ENCODE results near the gene PHF20.
A peak's percentile ranks its signal among the peaks of the same experiment; 100 is the strongest.
"Not testable (repeated sequence)": the region's sequence is repeated elsewhere in the genome, so short reads cannot be mapped to it uniquely, and the experiment has no call there.

The PHF20 gene

DNA sequence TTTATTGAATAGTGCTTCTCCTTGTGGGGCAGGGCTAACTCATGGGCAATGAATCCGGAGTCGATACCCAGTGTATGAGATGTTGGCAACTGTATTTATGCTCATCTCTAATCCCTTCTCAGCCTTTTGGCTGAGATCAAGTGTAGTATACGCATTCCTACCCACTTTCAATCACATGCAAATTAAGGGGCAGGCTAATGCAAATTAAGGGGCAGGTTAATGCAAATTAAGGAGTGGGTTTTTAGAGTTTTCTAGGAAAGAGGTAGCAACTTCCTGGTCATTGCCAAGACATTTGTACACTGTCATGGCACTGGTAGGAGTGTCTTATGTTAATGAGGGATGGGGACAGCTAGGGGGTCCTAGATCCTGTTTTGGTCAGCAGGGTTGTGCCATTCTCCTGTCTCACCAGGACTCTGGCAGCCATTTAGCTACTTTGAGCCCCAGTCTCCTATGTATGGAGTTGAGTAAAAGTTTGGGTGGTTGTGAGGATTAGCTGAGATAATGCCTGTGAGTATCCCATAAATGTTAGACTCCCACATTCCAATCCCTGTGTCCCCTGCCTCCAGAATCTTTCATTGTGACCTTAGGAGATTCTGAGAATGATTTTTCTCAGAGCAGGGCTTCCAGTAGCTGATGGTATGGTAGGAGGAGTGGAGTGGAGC lies 196.3 kb downstream of the PHF20 start, which contains the start of gene CNBD2:
Gene CNBD2 (plus strand): TSS at position 612 of the 662 bp plus-strand sequence. CDS start 173 bp downstream, outside the sequence.
- DNase-seq (ENCODE audit: extremely low read depth in 1 of 2, low read depth in 1 of 2), result no peak

DNA sequence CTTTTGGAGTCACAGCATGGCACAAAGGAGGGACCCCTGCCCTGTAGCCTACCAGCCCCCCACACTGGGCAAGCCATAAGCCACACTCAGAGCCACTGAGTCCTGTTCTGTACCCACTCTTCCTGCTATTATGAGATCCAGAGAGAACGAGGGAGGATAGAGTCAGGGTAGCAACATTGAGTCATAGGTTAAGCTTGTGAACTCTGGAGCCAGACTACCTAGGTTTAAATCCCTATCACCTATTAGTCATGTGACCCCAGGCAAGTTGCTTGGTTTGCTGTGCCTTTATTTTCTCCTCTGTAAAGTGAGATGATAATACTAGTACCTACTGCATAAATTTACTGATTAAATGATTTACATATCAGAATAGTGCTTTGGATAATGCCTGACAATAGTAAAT lies 197.1 kb downstream of the PHF20 start:
- no peak for DNase-seq (ENCODE audit: extremely low read depth in 1 of 2, low read depth in 1 of 2)

DNA sequence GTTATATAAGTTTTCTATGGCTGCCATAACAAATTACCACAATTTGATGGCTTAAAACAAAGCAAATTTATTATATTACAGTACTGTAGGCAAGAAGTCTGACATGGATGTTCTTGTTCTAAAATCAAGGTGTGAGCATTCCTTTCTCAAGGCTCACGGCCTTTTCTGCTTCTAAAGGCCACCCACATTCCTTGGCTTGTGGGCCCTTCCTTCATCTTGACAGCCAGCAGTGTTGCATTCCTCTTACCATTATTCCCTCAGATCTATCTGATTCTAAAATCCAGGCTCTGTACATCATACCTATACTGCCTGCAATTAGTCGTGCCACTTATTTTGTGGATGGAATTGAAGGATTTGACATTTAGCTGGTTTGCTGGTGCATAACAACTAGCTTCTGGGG lies 200.2 kb downstream of the PHF20 start:
- DNase-seq (ENCODE audit: extremely low read depth in 1 of 2, low read depth in 1 of 2), result no peak

DNA sequence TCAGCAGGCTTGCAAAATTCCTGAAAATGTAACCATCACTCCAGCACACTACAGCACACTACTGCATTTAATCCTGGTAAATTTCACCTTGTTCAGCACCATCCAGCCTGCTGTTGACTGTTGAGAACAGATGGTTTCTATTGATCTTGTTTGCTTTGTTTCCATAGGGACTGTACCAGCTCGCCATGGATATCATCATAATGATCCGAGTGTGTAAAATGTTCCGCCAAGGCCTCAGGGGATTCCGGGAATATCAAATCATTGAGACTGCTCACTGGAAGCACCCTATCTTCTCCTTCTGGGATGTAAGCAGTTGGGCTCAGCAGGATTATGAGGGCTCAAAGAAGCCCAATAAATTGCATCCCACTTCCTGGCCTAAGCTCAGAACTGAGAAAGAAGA lies 200.6 kb downstream of the PHF20 start:
- no peak for DNase-seq (ENCODE audit: extremely low read depth in 1 of 2, low read depth in 1 of 2)

DNA sequence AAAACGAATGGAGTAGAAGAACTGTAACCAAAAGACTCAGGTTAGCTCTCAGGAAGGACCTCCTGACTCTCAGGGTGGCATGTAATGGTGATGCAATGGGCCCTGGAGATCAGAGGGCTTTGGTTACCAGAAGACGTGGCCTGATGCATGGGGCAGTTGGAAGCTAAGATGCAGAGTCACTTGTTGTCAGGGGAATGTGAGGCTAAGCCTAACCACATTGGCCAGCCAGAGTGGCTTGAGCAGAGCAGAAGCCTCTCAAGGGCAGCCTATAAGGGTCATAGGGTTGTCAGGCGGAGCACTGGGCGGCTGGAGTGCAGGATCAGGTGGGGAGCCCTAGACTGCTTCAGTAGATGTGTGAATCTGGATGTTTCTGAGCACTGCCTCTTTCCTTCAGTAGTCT lies 202.4 kb downstream of the PHF20 start:
- DNase-seq (ENCODE audit: extremely low read depth in 1 of 2, low read depth in 1 of 2), result no peak

DNA sequence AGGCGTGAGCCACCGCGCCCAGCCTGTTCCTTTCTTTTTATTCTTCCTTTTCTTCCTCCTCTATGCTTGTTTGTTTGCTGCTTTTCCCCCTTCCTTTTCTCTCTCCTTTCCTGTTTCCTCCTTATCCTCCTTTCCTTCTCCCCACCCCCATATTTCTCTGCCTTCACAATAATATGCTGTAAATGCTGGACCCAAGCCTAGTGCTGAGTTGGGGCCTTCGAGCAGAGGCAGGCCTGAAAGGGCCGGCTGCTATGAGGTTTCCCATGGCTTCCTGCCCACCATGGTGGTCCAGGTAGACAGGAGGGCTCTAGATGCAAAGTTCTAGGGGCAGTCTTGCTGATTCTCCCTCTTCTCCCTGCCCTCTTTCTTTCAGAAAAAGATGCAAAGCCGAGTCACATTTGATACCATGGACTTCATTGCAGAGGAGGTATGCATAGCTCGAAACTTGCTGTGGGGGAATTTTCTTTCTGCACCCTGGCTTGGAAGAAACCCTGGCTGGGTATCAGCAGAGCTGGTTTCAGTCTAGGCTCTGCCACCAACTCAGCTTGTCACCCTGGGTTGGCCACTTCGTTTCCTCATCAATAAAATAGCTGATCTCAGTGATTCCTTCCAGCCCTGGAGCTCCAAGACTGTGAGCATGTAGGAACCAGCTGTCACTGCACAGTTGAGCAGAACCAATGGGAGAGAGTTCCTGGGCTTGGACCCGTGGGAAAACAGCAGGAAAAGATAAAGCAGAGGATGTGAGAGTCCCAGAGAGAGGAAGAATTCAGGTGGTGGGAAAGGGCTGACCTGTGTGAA lies 204.0 kb downstream of the PHF20 start:
- DNase-seq (ENCODE audit: extremely low read depth in 1 of 2, low read depth in 1 of 2), result no peak

DNA sequence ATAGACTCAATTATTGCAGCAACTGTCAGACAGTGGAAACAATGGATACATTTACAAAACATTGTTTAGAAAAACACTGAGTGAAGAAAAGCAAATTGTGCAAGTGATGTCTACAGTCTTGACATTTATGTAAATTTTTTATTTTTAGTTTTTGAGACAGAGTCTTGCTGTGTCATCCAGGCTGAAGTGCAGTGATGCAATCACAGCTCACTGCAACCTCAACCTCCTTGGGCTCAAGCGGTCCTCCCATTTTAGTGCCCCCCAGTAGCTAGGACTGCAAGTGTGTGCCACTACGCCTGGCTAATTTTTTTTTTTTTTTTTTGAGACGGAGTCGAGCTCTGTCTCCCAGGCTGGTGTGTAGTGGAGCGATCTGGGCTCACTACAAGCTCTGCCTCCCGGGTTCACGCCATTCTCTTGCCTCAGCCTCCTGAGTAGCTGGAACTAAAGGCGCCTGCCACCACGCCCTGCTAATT lies 206.3 kb downstream of the PHF20 start:
- no peak for DNase-seq (ENCODE audit: extremely low read depth in 1 of 2, low read depth in 1 of 2)

DNA sequence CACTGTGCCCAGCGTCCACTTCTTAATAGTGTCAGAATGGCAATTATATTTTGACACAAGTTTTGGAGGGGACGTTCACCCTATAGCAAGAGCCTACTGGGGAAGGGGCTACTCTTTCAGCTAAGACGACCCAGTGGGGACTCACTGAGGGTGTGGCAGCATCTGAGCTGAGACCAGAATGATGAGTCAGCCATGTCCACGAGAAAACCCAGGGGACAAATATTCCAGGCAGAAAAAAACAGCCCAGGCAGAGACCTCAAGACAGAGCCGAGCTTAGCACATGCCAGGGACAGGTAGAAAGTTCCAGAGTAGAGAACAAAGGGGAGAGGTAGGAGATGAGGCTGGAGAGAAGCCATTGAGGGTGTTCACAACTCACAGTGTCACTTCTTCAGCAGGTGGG lies 207.7 kb downstream of the PHF20 start:
- DNase-seq (ENCODE audit: extremely low read depth in 1 of 2, low read depth in 1 of 2), result no peak

DNA sequence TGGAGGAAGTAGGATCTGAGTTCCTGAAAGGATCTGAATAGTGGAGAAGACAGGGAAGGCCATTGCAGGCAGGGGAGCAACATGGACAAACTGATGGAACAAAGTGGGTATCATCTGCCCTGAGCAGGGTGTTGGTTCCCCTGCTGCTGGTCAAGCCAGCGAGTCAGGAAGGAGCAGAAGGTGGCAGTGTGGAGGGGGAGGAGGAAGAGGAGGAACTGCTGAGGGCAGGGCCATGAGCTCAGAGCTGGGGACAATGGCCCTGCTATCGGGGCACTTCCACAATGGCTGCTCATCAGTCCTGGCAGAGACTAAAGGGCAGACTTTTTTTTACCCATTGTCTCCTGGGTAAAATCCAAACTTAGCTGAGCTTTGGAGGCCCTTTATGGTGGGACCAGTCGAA lies 210.2 kb downstream of the PHF20 start:
- DNase-seq (ENCODE audit: extremely low read depth in 1 of 2, low read depth in 1 of 2), result no peak

DNA sequence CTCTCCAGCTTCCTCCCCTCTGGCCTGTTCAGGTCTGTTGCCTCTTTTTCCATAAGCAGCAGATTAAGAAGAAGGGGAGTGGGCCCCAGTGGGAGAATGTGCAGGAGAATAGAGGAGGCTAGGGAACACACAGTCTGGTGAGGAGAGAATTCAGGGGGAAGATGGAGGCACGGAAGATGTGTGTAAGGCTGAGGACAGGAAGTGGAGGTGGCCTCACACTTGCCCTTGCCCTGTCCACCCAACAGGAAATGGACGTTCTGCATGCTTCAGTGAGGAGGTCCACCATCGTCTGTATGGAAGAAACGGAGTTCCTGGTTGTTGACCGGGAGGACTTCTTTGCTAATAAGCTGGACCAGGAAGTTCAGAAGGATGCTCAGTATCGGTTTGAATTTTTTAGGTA lies 212.6 kb downstream of the PHF20 start:
- no peak for DNase-seq (ENCODE audit: extremely low read depth in 1 of 2, low read depth in 1 of 2)

DNA sequence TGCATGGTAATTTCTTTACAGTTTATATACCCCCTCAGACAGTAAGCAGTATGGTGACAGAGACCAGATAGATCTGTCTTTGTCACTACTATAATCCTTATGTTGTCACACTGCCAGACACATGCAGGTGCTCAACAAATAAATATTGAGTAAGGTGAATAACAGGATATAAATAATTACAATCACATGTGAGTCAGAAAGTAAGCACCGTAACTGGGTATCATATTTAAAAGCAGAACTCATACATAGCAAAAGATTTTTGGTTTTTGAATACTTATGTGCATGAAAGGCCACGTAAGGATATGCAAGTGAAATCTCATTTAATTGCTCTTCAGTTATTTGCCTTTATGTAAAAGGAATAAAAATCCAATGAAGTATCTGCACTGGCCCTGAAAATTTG lies 214.0 kb downstream of the PHF20 start:
- DNase-seq (ENCODE audit: extremely low read depth in 1 of 2, low read depth in 1 of 2), result no peak

DNA sequence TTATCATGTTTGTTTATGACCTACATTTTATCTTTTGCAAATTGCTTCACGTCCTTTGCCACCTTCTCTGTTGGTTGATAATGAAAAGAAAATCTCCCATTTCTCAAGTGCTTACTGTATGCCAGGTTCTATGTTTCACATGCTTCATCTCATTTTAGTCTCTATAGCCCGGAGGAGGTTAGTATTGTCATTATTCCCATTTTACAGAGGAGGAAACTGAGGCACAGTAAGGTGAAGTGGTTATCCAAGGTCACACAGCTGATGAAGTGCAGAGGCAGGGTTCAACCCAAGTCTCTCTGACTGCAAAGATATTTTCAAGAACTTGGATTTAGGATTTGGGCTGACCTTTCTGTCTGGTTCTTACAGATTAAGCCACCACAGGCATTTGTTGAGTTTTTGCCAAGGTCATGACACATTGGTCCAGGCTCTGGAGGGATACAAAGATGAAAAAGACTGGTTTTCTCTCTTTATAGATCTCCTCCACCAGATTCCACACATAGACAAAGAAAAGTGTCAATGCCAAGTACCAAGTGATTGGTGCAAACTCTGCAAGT lies 217.2 kb downstream of the PHF20 start:
- no peak for DNase-seq (ENCODE audit: extremely low read depth in 1 of 2, low read depth in 1 of 2)

DNA sequence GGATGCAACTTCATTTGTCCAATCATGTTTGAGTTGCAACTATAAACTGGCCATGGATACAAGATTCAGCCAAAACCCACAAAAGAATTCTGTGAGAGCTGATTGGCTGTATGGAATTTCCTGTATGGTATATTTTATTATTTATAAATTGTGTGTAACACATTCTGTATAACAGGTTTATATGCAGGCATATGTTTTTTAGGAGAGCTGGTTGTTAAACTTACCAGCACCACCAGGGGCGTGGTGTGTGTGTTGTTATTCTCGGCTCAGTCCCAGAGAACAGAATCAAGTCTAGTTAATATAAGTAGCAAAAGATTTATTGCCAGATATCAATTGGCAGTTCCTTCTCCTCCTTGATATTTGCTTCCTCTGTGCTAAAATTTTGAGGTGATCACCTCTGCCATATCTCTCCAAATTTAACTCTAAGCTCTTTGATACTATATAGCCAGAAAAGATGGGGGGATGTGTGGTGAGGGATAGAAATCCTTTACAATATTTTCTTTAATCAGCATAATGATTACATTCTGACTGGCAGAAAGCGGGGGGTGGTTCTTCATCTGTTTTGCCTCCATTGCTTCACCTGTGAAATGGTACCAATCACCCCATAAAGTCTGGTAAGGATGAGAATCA lies 219.4 kb downstream of the PHF20 start:
- DNase-seq (ENCODE audit: extremely low read depth in 1 of 2, low read depth in 1 of 2), result no peak

DNA sequence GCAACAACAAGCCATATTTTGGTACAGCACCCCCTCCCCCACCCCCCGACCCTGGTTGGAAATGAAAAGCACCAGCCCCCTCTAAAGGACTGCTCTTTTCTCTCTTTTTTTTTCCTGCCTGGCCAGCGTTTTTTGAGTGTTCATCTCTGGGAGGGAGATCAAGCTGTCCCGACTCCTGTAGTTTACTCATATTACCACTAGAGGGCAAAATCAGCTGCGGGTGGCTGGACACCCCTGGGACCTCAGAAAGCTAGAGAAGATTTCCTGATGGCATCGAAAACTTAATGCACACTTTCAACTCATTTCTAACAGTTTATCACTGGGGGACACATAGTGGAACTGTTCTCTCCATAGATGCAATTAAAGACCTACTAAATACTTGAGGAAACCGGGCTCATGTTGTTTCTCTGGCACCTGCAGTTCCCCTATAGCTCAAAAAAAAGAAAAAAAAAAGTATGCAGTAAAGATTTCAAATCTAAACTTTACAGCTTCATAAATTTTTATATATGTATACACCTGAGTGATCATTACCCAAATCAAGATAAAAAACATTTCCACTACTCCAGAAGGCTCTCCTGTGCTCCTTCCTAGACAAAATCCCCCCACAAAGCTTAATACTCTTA lies 221.0 kb downstream of the PHF20 start:
- DNase-seq (ENCODE audit: extremely low read depth in 1 of 2, low read depth in 1 of 2), result peak in 1 of 2 donors; percentile 13

DNA sequence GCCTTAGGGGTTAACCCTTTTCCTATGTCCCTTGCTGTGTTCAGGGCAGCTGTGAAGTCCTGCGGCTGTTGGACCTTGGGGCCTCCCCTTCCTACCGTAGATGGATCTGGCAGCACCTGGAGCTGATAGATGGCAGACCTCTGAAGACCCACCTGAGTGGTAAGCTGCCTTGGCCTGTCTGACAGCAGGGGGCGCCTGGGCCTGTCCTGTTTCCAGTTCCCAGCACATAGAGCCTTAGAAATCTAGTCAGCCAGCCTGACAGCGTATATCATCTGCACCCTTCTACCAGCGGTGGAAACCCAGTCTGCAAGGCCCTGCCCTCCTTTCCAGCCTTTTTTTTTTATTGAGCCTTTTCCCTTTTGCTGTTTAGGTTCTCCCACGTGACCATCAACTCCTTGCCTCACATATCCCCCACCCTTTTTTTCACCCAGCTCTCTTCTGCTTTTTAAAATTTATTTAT lies 223.2 kb downstream of the PHF20 start:
- DNase-seq (ENCODE audit: extremely low read depth in 1 of 2, low read depth in 1 of 2), result peak; percentile 60 to 73

DNA sequence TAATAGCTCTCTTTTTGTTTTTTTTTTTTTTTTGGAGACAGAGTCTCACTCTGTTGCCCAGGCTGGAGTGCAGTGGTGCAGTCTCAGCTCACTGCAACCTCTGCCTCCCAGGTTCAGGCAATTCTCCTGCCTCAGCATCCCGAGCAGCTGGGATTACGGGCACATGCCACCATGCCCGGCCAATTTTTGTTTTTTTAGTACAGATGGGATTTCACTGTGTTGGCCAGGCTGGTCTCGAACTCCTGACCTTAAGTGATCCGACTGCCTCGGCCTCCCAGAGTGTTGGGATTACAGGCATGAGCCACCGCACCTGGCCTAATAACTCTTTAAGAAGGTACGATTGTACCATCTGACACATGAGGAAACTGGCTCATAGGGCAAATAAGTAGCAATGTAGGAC lies 224.7 kb downstream of the PHF20 start:
- not testable (repeated sequence) for DNase-seq (ENCODE audit: extremely low read depth in 1 of 2, low read depth in 1 of 2)

Data from activated CD8-positive, alpha-beta memory T cell treated with anti-CD3 and anti-CD28 coated beads for 1 hour (primary cell).